HUES6 (cell line): ENCODE data around the gene TRIM26.
"Not testable (repeated sequence)": the region's sequence is repeated elsewhere in the genome, so short reads cannot be mapped to it uniquely, and the experiment has no call there.

Source experiments
- H3K27ac ChIP-seq: 2 replicates; pipeline ENCODE4 v1.7.0; 2013; ENCODE audit warnings: low read depth, mild to moderate bottlenecking, low read length, inconsistent platforms
- H3K27me3 ChIP-seq: 2 replicates; pipeline ENCODE4 v1.6.1; 2013; ENCODE audit warnings: low read length; ENCODE audit not compliant: control insufficient read depth, insufficient read depth
- H3K36me3 ChIP-seq: 2 replicates; pipeline ENCODE4 v1.6.1; 2013; ENCODE audit warnings: low read length; ENCODE audit not compliant: control insufficient read depth, insufficient read depth
- H3K4me1 ChIP-seq: 2 replicates; pipeline ENCODE4 v1.6.1; 2013; ENCODE audit warnings: low read length; ENCODE audit not compliant: control insufficient read depth, insufficient read depth
- H3K4me3 ChIP-seq: 2 replicates; pipeline ENCODE4 v1.5.1; 2013; ENCODE audit warnings: low read depth, low read length
- H3K9ac ChIP-seq: one replicate; pipeline ENCODE4 v1.6.1; 2013; ENCODE audit warnings: mild to moderate bottlenecking, low read length
- H3K9me3 ChIP-seq: 2 replicates; pipeline ENCODE4 v1.6.1; 2013; ENCODE audit warnings: low read depth, low read length; ENCODE audit not compliant: control insufficient read depth, insufficient read depth

The TRIM26 gene

GRCh38 chr6:30169658-30170614, 43.3 kb downstream of the TRIM26 start:
- H3K9ac ChIP-seq, result no peak overlapping the region
- no peak overlapping the region for H3K4me3 ChIP-seq
- H3K4me1 ChIP-seq, result 0 out of 2 replicates have a peak, but pooled peaks cover 3% of the 10 kb centered on the region
- no peak overlapping the region for H3K27ac ChIP-seq
- no peaks in the 10 kb centered on the region for H3K9me3 ChIP-seq
- peaks cover 46% of the 10 kb centered on the region for H3K27me3 ChIP-seq
- H3K36me3 ChIP-seq, result no peaks in the 10 kb centered on the region

DNA sequence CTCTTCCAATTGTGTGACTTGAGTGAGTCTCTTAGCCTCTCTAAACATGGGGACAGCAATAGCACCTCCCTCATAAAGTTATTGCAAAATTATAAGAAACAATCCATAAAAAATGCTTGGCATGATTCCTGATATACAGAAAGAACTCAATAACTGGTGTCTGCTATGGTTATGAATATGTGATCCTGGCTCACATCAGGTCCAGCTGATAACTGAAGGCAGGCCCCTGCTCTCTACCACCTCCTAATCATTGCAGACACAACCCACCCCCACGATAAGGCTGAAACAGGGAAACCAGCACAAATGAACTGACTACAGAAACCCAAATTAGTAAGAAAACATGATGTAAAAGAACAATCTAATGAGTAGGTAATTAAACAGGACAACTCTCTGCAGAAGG, 44.5 kb downstream of the TRIM26 start:
- no peak overlapping the region for H3K9ac ChIP-seq

GRCh38 chr6:30167101-30167500, 46.1 kb downstream of the TRIM26 start:
- H3K9ac ChIP-seq, result no peak overlapping the region
- no peak overlapping the region for H3K27ac ChIP-seq
- H3K36me3 ChIP-seq, result no peaks in the 10 kb centered on the region
- no peaks in the 10 kb centered on the region for H3K9me3 ChIP-seq
- H3K4me3 ChIP-seq, result no peak overlapping the region
- H3K27me3 ChIP-seq, result peaks cover 33% of the 10 kb centered on the region
- peaks cover 10% of the 10 kb centered on the region; the same call in 1 of the 2 replicates for H3K4me1 ChIP-seq

More for the DNA sequence above, 44.5 kb downstream of the TRIM26 start:
- Histone ChIP-seq H3K4me1 (0 out of 2 replicates have a peak, but pooled peaks cover 3% of the 10 kb centered on the region), H3K27me3 (peaks cover 46% of the 10 kb centered on the region), H3K4me3 (no peak overlapping the region), H3K27ac (no peak overlapping the region), H3K9me3 (no peaks in the 10 kb centered on the region), H3K36me3 (no peaks in the 10 kb centered on the region)

GRCh38 chr6:30165238-30165637, 48.0 kb downstream of the TRIM26 start:
- H3K4me1 ChIP-seq, H3K27ac ChIP-seq, H3K4me3 ChIP-seq, H3K36me3 ChIP-seq, H3K9me3 ChIP-seq, H3K9ac ChIP-seq: not testable (repeated sequence)
- peaks cover 15% of the 10 kb centered on the region for H3K27me3 ChIP-seq

- H3K4me1 ChIP-seq, result peaks cover 8% of the 10 kb centered on the region; the same call in 1 of the 2 replicates
- H3K27ac ChIP-seq, result no peak overlapping the region
Measured at GRCh38 chr6:30164714-30165113, 48.5 kb downstream of the TRIM26 start.

GRCh38 chr6:30163918-30164654, 49.1 kb downstream of the TRIM26 start:
- peaks cover 6% of the 10 kb centered on the region; the same call in 1 of the 2 replicates for H3K4me1 ChIP-seq
- H3K4me3 ChIP-seq, result no peak overlapping the region
- H3K9me3 ChIP-seq, result no peaks in the 10 kb centered on the region
- peaks cover 17% of the 10 kb centered on the region for H3K27me3 ChIP-seq
- H3K27ac ChIP-seq, result no peak overlapping the region
- H3K36me3 ChIP-seq, result no peaks in the 10 kb centered on the region
- H3K9ac ChIP-seq, result no peak overlapping the region

More at GRCh38 chr6:30164714-30165113, 48.5 kb downstream of the TRIM26 start:
- Histone ChIP-seq H3K36me3 (no peaks in the 10 kb centered on the region), H3K9me3 (no peaks in the 10 kb centered on the region), H3K27me3 (peaks cover 14% of the 10 kb centered on the region), H3K4me3 (no peak overlapping the region), H3K9ac (no peak overlapping the region)

DNA sequence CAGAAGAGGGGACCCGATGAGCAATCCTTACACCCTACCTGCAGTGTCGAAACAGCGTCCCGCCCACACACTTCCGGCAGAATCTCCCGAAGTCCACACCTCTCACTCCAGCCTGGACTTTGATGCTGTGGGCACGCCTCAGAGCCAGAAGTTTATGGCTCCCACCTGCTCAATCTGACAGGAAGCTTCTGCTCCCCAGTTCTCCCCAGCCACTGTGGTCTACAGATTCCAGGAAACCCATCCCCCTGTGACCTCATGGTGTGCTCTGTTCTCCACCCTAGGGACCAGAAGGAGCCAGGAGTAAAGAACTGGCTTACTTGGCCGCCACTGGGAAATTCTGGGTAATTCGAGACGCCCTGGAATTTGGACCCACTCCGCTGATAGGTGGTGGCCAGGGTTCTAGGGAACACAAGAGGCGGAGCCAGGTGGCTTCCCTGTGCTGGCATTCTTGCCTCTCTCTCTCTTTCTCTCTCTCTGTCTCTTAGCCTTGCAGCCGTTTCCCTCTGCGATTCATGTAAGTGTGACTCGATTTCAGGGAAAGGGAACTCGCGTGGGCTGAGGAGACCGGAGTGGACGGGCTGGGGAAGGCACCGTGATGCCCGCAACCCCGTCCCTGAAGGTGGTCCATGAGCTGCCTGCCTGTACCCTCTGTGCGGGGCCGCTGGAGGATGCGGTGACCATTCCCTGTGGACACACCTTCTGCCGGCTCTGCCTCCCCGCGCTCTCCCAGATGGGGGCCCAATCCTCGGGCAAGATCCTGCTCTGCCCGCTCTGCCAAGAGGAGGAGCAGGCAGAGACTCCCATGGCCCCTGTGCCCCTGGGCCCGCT, 49.9 kb downstream of the TRIM26 start, which contains the start of gene TRIM15:
TRIM15 (plus strand) TSS at position 457 of the 828 bp plus-strand sequence; CDS start at position 596, 139 bp downstream.
- Histone ChIP-seq H3K4me3 (no peak within 1 kb of the TSS), H3K9me3 (no peaks in the 10 kb centered on the region), H3K27ac (no peak within 1 kb of the TSS), H3K4me1 (peaks cover 6% of the 10 kb centered on the region; the same call in 1 of the 2 replicates), H3K9ac (no peak within 1 kb of the TSS), H3K36me3 (no peaks in the 10 kb centered on the region), H3K27me3 (peaks cover 22% of the 10 kb centered on the region)

- Histone ChIP-seq H3K4me1 (peaks cover 6% of the 10 kb centered on the region; the same call in 1 of the 2 replicates), H3K9ac (no peak overlapping the region), H3K27me3 (peaks cover 23% of the 10 kb centered on the region), H3K27ac (no peak overlapping the region), H3K4me3 (no peak overlapping the region), H3K36me3 (no peaks in the 10 kb centered on the region), H3K9me3 (no peaks in the 10 kb centered on the region)
Measured at GRCh38 chr6:30162265-30163089, 50.7 kb downstream of the TRIM26 start.

DNA sequence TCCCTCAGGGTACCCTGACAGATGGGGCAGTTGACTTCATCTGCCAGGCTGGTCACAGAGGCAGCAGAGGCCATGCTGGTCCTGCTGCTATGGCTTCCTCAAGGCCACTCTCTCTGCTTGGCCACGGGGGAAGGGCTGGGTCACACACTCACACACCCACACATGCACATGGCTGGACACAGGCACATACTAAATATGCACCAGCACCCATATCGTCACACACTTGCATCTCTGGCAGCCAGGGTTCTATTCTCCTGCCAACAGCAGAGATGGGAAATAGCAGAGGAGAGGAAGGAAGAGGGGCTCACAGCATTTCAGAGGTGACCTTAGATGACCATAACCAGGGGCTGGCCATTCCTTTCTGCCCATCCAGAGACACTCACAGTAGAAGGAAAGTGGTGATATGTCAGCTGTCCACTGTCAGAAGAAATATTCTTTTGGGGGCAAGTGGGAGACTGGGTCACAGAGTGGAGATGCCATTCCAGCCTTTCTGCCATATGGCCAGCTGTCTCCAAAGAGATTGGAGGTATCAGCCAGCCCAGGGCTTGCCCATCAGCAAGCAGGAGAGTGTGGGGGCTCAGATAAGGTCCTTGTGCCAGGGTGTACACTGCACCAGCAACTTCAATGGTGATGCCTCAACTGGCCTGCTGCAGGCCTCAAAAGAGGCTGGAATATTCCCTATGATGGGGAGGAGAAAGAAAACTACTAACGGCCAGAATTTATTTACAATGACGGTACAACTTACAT, 52.2 kb downstream of the TRIM26 start, which contains the start of gene TRIM10:
TRIM10 (minus strand) TSS at position 427 of the 747 bp plus-strand sequence; CDS start at position 74, 353 bp downstream.
- Histone ChIP-seq H3K9ac (no peak within 1 kb of the TSS), H3K4me1 (peaks cover 6% of the 10 kb centered on the region; the same call in 1 of the 2 replicates), H3K4me3 (no peak within 1 kb of the TSS), H3K27ac (no peak within 1 kb of the TSS), H3K27me3 (peaks cover 19% of the 10 kb centered on the region), H3K36me3 (no peaks in the 10 kb centered on the region), H3K9me3 (no peaks in the 10 kb centered on the region)
